RWPE2 (cell line): ENCODE measurements around the gene SLC7A8.
A peak's percentile ranks its signal among the peaks of the same experiment; 100 is the strongest.

Source experiments
- ATAC-seq: fragments of 200-7000 bp; cut with Tn5 transposase; 3 replicates; pipeline ENCODE4 v1.9.1; 2021; ENCODE audit warnings: low read depth
- DNase-seq: peaks from one replicate; pipeline ENCODE4 v3.0.0-alpha.2; 2020; ENCODE audit warnings: low spot score
- H3K27ac ChIP-seq: fragments of 450-650 bp; 2 replicates; pipeline ENCODE4 v1.5.1; 2017; ENCODE audit warnings: mild to moderate bottlenecking; ENCODE audit not compliant: poor library complexity, severe bottlenecking
- H3K27me3 ChIP-seq: fragments of 250-450 bp; sonication (Bioruptor Pico); 2 replicates; pipeline ENCODE4 v1.5.1; 2021; ENCODE audit warnings: mild to moderate bottlenecking, moderate library complexity; ENCODE audit not compliant: insufficient read depth, poor library complexity, severe bottlenecking
- H3K36me3 ChIP-seq: fragments of 250-450 bp; sonication (Bioruptor Pico); 2 replicates; pipeline ENCODE4 v1.5.1; 2020; ENCODE audit warnings: low read depth, mild to moderate bottlenecking, moderate library complexity
- H3K4me1 ChIP-seq: fragments of 250-450 bp; sonication (Bioruptor Pico); 2 replicates; pipeline ENCODE4 v1.5.1; 2021; ENCODE audit warnings: mild to moderate bottlenecking, moderate library complexity; ENCODE audit not compliant: insufficient read depth, poor library complexity, severe bottlenecking
- H3K4me3 ChIP-seq: fragments of 250-450 bp; sonication (Bioruptor Pico); 2 replicates; pipeline ENCODE4 v1.5.1; 2021; ENCODE audit warnings: mild to moderate bottlenecking, moderate library complexity; ENCODE audit not compliant: severe bottlenecking
- H3K9me3 ChIP-seq: fragments of 250-450 bp; sonication (Bioruptor Pico); 2 replicates; pipeline ENCODE4 v1.5.1; 2021; ENCODE audit warnings: mild to moderate bottlenecking, moderate library complexity; ENCODE audit not compliant: severe bottlenecking
- CTCF ChIP-seq: fragments of 450-650 bp; IDR thresholded peaks from one replicate; pipeline ENCODE4 v1.5.1; 2017; ENCODE audit warnings: mild to moderate bottlenecking, moderate library complexity; ENCODE audit not compliant: poor library complexity, severe bottlenecking

SLC7A8 gene

GRCh38 chr14:23146351-23146910, 37.0 kb downstream of the SLC7A8 start:
- TF ChIP-seq CTCF = no peak
- DNase-seq (no peak), ATAC-seq (no peak)
- peak overlapping the region; percentile 23 for H3K27ac ChIP-seq
- H3K4me1 ChIP-seq = peaks cover 14% of the 10 kb centered on the region
- no peak overlapping the region for H3K4me3 ChIP-seq
- no peaks in the 10 kb centered on the region for H3K9me3 ChIP-seq
- no peaks in the 10 kb centered on the region for H3K36me3 ChIP-seq
- no peaks in the 10 kb centered on the region for H3K27me3 ChIP-seq

DNA sequence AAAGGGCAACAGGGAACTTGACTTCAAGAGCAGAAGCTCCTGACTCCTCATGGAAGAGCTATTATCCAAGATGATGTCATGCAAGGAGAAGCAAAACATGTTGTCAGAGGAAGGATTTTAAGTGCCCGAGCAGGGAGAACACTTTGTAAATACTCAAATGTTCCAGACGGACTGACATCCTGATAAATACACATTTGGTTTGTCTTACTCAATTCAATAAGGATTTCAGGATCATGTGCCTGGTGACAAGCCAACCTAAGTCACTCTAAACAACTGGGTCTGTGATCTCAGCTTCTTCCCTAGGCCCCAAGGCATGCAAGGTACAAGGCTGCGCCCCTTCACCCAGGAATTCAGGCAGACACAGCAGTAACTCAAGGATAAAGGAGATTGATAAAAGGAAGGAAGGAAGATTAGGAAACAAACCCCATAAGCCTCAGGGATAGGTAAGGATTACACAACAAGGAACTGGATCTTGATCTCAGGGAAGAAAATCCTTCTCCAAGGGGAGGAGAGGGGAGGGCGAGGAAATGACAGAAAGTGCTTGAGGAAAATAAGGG, 37.6 kb downstream of the SLC7A8 start:
- Histone ChIP-seq H3K4me1 (peaks cover 14% of the 10 kb centered on the region), H3K4me3 (no peak overlapping the region), H3K9me3 (no peaks in the 10 kb centered on the region), H3K27me3 (no peaks in the 10 kb centered on the region), H3K27ac (peak overlapping the region; percentile 23), H3K36me3 (no peaks in the 10 kb centered on the region)
- no peak for DNase-seq
- TF ChIP-seq CTCF = no peak
- no peak; the same call in 2 of the 3 replicates for ATAC-seq

DNA sequence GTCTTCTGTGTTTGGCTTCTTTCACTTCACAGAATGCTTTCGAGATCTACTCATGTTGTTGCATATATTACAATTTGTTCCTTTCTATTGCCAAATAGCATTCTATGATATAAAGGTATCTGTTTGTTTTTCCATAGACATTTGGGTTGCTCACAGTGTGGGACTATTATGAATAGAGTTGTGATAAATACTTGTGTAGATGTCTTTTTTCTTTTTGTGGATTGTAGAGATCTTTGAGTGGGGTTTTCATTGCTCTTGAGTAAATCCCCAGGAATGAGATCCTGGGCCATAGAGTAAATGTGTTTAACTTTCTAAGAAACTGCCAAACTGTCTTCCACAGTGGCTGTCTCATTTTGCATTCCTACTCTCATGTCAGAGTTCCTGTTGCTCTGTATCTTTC, 39.5 kb downstream of the SLC7A8 start:
- ATAC-seq (no peak), DNase-seq (no peak)
- no peak overlapping the region for H3K4me3 ChIP-seq
- no peak for TF ChIP-seq CTCF
- H3K9me3 ChIP-seq = no peaks in the 10 kb centered on the region
- H3K4me1 ChIP-seq = peaks cover 9% of the 10 kb centered on the region
- no peak overlapping the region for H3K27ac ChIP-seq
- no peaks in the 10 kb centered on the region for H3K27me3 ChIP-seq
- H3K36me3 ChIP-seq = no peaks in the 10 kb centered on the region

DNA sequence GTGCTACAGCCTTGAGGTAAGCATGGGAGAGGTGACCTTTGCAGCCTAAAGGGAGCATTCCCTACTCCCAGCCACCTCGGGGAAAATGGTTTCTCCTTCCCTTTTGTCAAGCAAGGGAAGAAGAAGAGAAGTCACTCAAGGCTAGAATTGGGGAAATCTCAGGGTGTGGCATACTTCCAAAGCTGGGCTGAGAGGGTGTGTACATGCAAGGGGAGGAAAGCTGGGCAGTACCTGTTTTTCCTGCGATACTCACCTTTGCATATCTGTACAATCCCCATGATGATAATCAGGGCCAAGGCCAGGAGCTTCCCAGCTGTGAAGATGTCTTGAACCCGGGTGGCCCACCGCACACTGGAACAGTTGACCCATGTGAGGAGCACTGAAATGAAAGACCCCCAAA, 40.6 kb downstream of the SLC7A8 start:
- ATAC-seq (no peak), DNase-seq (no peak)
- H3K36me3 ChIP-seq = no peaks in the 10 kb centered on the region
- peaks cover 17% of the 10 kb centered on the region for H3K4me1 ChIP-seq
- H3K27ac ChIP-seq = no peak overlapping the region
- no peaks in the 10 kb centered on the region for H3K9me3 ChIP-seq
- no peaks in the 10 kb centered on the region for H3K27me3 ChIP-seq
- no peak overlapping the region for H3K4me3 ChIP-seq
- TF ChIP-seq CTCF = no peak

DNA sequence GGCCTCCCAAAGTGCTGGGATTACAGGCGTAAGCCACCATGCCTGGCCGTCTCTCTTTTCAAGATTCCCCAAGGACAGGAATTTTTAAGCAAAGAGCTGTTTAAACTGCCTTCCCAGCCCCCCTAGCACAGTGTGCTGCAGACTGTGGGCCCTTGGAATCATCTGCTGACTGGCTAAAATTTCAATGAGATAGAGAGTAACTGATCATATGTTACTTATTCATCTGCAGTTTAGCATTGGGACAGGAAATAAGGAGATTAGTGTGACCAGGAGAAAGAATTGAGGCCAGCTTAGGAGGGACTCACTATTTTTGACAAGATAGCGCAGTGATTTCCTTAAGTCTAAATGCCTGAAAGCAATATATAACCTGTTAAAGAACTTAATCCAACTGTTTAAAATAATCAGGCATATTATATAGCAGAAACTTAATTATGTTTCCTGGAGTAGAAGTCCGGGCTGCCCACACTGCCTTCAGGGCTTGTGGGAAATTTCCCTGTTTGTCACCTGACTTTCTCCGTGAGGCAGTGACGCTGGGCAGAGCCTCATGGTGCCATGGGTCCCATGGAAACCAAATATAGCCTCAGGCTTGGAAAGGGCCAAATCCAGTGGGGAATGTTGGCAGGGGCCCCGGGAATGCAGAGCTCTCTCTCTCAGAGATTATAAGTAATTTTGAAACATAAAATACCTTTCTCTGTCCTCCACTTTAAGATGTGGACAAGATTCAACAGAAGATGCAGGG, 41.6 kb downstream of the SLC7A8 start:
- no peaks in the 10 kb centered on the region for H3K27me3 ChIP-seq
- H3K4me3 ChIP-seq = no peak overlapping the region
- ATAC-seq (0 out of 3 replicates have a peak, but pooled peaks have one; percentile 11), DNase-seq (no peak)
- peaks cover 25% of the 10 kb centered on the region for H3K4me1 ChIP-seq
- H3K9me3 ChIP-seq = no peaks in the 10 kb centered on the region
- no peaks in the 10 kb centered on the region for H3K36me3 ChIP-seq
- H3K27ac ChIP-seq = no peak overlapping the region
- no peak for TF ChIP-seq CTCF
